ENCODE data around the gene TAS1R3. TPM values are rescaled to one million over a fixed set of nuclear protein-coding genes. Genes with fewer than 3 reads are reported as not detected.

The TAS1R3 gene
- total RNA-seq, 2 donors from 2014 or later = 0.09 to 0.35 TPM

DNA sequence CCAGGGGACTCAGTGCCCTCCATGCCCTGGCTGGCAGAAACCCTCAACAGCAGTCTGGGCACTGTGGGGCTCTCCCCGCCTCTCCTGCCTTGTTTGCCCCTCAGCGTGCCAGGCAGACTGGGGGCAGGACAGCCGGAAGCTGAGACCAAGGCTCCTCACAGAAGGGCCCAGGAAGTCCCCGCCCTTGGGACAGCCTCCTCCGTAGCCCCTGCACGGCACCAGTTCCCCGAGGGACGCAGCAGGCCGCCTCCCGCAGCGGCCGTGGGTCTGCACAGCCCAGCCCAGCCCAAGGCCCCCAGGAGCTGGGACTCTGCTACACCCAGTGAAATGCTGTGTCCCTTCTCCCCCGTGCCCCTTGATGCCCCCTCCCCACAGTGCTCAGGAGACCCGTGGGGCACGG is 2.8 kb upstream of the TAS1R3 start:
- Histone ChIP-seq H3K27ac (ENCODE audit: low read depth, low read length) (no peak overlapping the region), H3K27me3 (ENCODE audit: control insufficient read depth, insufficient read depth, low read length, poor library complexity, severe bottlenecking) (no peaks in the 10 kb centered on the region), H3K36me3 (ENCODE audit: control insufficient read depth, insufficient read depth, low read length) (no peaks in the 10 kb centered on the region), H3K9me3 (ENCODE audit: control insufficient read depth, low read length) (no peaks in the 10 kb centered on the region), H3K4me3 (ENCODE audit: low read length) (no peak overlapping the region), H3K9ac (ENCODE audit: extremely low read depth, low read length, poor library complexity, severe bottlenecking) (no peak overlapping the region), H3K4me1 (ENCODE audit: control insufficient read depth, insufficient read depth, low read length) (no peaks in the 10 kb centered on the region)
- TF ChIP-seq, protein P1, sequence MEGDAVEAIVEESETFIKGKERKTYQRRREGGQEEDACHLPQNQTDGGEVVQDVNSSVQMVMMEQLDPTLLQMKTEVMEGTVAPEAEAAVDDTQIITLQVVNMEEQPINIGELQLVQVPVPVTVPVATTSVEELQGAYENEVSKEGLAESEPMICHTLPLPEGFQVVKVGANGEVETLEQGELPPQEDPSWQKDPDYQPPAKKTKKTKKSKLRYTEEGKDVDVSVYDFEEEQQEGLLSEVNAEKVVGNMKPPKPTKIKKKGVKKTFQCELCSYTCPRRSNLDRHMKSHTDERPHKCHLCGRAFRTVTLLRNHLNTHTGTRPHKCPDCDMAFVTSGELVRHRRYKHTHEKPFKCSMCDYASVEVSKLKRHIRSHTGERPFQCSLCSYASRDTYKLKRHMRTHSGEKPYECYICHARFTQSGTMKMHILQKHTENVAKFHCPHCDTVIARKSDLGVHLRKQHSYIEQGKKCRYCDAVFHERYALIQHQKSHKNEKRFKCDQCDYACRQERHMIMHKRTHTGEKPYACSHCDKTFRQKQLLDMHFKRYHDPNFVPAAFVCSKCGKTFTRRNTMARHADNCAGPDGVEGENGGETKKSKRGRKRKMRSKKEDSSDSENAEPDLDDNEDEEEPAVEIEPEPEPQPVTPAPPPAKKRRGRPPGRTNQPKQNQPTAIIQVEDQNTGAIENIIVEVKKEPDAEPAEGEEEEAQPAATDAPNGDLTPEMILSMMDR (conservative IDR thresholded peaks at IDR 0.05) = no peak
- Mint-ChIP-seq H3K4me1 (peaks cover 4% of the 10 kb centered on the region), H3K27ac (no peak overlapping the region), H3K27me3 (ENCODE audit: insufficient read depth) (no peaks in the 10 kb centered on the region), H3K36me3 (ENCODE audit: low read depth) (no peaks in the 10 kb centered on the region), H3K4me3 (no peak overlapping the region), H3K9me3 (no peaks in the 10 kb centered on the region)
- WGBS, 2 experiments (ENCODE audit: insufficient coverage in 1 of 2, insufficient read length in 1 of 2) = 93 to 99% methylated on average over 11 to 15 of the region's 15 CpGs
- DNase-seq = no peak

DNA sequence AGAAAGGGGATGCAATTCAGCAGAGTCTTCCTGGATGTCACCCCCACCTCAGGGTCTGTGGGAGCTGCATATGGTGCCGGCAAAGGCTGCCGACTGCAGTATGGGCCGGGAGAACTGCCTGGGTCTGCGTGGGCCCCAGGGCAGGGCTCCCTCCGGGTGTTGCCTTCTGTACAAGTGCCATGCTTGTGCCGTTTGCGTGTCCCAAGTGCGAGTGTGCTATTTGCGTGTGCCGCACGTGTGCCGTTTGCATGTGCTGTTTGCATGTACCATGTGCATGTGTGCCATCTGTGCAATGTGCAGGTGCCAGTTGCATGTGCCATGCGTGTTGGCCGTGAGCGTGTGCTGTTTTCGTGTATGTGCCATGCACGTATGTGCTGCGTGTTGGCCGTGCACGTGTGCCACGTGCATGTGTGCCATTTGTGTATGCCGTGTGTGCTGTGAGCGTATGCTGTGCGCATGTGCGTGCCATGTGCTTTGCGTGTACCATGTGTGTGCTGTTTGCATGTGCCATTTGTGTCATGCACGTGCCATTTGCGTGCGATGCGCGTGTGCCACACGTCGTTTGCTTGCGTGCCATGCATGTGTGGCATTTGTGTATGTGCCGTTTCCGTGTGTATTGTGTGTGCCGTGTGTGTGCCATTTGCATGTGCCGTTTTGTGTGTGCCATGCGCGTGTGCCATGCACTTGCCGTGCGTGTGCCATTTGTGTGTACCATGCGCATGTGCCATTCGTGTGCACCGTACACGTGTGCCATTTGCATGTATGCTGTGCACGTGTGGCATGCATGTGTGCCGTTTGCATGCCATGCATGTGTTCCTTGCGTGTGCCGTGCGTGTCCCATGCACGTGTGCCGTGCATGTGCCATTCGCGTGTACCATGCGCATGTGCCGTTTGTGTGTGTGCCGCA is 1.5 kb upstream of the TAS1R3 start:
- Histone ChIP-seq H3K27ac (ENCODE audit: low read depth, low read length) (no peak overlapping the region), H3K4me1 (ENCODE audit: control insufficient read depth, insufficient read depth, low read length) (no peaks in the 10 kb centered on the region), H3K9me3 (ENCODE audit: control insufficient read depth, low read length) (no peaks in the 10 kb centered on the region), H3K4me3 (ENCODE audit: low read length) (no peak overlapping the region), H3K36me3 (ENCODE audit: control insufficient read depth, insufficient read depth, low read length) (no peaks in the 10 kb centered on the region), H3K9ac (ENCODE audit: extremely low read depth, low read length, poor library complexity, severe bottlenecking) (no peak overlapping the region), H3K27me3 (ENCODE audit: control insufficient read depth, insufficient read depth, low read length, poor library complexity, severe bottlenecking) (no peaks in the 10 kb centered on the region)
- Mint-ChIP-seq H3K27ac (no peak overlapping the region), H3K36me3 (ENCODE audit: low read depth) (no peaks in the 10 kb centered on the region), H3K27me3 (ENCODE audit: insufficient read depth) (no peaks in the 10 kb centered on the region), H3K9me3 (no peaks in the 10 kb centered on the region), H3K4me3 (no peak overlapping the region), H3K4me1 (no peaks in the 10 kb centered on the region)
- no peak for DNase-seq
- 93 to 94% methylated on average over 56 to 58 of the region's 58 CpGs for WGBS, 2 experiments (ENCODE audit: insufficient coverage in 1 of 2, insufficient read length in 1 of 2)
- TF ChIP-seq, protein P1 (conservative IDR thresholded peaks at IDR 0.05) = no peak

DNA sequence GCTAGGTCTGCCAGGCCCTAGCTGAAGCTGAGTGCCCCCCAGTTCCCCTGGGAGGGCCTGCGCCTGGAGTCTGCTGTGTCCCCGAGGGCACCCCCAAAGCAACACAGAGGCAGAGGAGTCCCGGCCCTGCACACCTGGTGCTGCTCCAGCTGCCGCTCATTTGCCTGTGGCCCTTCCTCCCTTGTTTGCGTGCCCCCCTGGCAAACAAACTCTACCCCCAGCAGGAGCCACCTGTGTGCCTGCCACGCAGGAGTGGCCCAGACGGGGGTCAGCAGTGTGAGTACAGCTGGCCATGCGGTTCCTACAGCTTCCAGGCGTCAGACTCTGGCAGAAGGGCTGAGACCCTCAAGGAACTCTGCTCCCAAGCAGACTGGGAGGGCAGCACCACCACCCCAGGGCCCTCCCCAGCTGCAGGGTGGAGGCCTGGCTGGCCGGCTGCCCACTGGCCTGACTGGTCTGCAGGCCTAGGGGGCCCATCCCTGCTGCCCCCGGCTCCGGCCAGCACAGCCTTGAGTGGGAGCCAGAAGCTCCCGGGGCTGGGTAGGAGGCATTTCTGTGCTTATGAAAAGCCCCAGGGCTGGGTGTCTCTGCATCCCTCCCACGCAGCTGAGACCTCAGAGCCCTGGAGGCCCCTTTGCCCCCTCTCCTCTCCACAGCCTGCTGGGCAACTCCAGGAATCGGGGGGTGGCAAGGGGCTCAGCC is 563 bp upstream of the TAS1R3 start:
- Mint-ChIP-seq H3K36me3 (ENCODE audit: low read depth) (peaks cover 2% of the 10 kb centered on the region), H3K27ac (no peak overlapping the region), H3K9me3 (no peaks in the 10 kb centered on the region), H3K4me1 (no peaks in the 10 kb centered on the region), H3K4me3 (no peak overlapping the region), H3K27me3 (ENCODE audit: insufficient read depth) (no peaks in the 10 kb centered on the region)
- WGBS, 2 experiments (ENCODE audit: insufficient coverage in 1 of 2, insufficient read length in 1 of 2) = 88 to 99% methylated on average over 10 to 15 of the region's 15 CpGs
- Histone ChIP-seq H3K27ac (ENCODE audit: low read depth, low read length) (peak overlapping the region; percentile 24), H3K4me3 (ENCODE audit: low read length) (no peak overlapping the region), H3K4me1 (ENCODE audit: control insufficient read depth, insufficient read depth, low read length) (no peaks in the 10 kb centered on the region), H3K27me3 (ENCODE audit: control insufficient read depth, insufficient read depth, low read length, poor library complexity, severe bottlenecking) (no peaks in the 10 kb centered on the region), H3K9me3 (ENCODE audit: control insufficient read depth, low read length) (no peaks in the 10 kb centered on the region), H3K36me3 (ENCODE audit: control insufficient read depth, insufficient read depth, low read length) (no peaks in the 10 kb centered on the region), H3K9ac (ENCODE audit: extremely low read depth, low read length, poor library complexity, severe bottlenecking) (no peak overlapping the region)
- DNase-seq = no peak
- TF ChIP-seq, protein P1 (conservative IDR thresholded peaks at IDR 0.05) = no peak
